C4-2B (cell line): ENCODE measurements around the gene ADRB2.

Experiments
- CTCF ChIP-seq: fragments of 450-650 bp; conservative IDR thresholded peaks from 2 replicates; pipeline ENCODE4 v1.5.1; 2017; ENCODE audit warnings: mild to moderate bottlenecking
- ZFX ChIP-seq: fragments of 450-650 bp; IDR thresholded peaks from 2 replicates; pipeline ENCODE4 v1.6.1; 2017

DNA sequence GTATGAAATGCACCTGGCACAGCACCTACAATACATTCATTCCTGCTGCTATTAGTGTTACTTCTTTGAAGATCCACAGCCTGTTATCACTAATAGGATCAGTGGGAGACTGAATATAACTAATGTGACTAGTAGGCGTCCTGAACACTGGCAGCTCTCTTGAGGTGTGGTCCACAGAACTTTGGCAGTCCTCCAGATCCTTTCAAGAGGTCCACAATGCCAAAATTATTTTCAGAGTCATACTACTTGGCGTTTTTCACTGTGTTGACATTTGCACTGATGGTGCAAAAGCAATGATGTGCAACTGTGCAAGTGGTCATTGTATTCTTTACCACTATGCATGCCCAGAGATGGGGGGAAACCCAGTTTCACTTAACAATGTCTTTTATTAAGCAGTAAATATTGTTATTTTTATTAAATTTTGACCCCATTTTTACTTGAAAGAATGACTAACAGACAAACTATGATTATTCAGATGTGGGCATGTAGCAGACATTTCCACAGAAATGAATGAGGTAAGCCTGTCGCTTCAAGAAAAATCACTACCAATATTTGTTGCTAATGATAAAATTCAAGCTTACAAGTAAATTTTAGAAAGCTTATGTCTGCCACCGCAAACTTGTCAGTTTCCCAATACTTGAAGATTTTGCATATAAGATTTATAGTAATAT is 48.9 kb downstream of the ADRB2 start:
- TF ChIP-seq CTCF, result no peak
- TF ChIP-seq ZFX, result no peak
